ENCODE measurements around the gene CBX1. TPM values are rescaled to one million over a fixed set of nuclear protein-coding genes. Genes with fewer than 3 reads are reported as not detected.
A peak's percentile ranks its signal among the peaks of the same experiment; 100 is the strongest.

CBX1 gene
- 91.1 TPM for total RNA-seq (ENCODE audit: unreplicated experiment)
- long read RNA-seq, partial matches to known transcripts = 9 of 15 reads
- long read RNA-seq, other reads (novel, unspliced or antisense) = 2 of 15 reads

GRCh38 chr17:48101012-48101720, at the start of gene CBX1:
Gene CBX1, minus strand, starts transcription at chr17:48101478. Its CDS starts 24,474 bp downstream, at chr17:48077004.
- Mint-ChIP-seq H3K4me1 (ENCODE audit: unreplicated experiment) (peaks cover 3% of the 10 kb centered on the region), H3K27ac (ENCODE audit: unreplicated experiment) (peak within 1 kb of the TSS; percentile 80), H3K9me3 (ENCODE audit: unreplicated experiment) (no peaks in the 10 kb centered on the region), H3K4me3 (ENCODE audit: unreplicated experiment) (peak within 1 kb of the TSS; percentile 89), H3K36me3 (ENCODE audit: low read depth, unreplicated experiment) (peaks cover 4% of the 10 kb centered on the region), H3K27me3 (ENCODE audit: unreplicated experiment) (peaks cover 3% of the 10 kb centered on the region)
- TF ChIP-seq CTCF (IDR thresholded peaks at IDR 0.05; ENCODE audit: unreplicated experiment) = no peak
- DNase-seq (ENCODE audit: low spot score) = peak; percentile 91

- no peaks in the 10 kb centered on the region for H3K27me3 Mint-ChIP-seq (ENCODE audit: unreplicated experiment)
- no peaks in the 10 kb centered on the region for H3K9me3 Mint-ChIP-seq (ENCODE audit: unreplicated experiment)
- no peak for DNase-seq (ENCODE audit: low spot score)
- no peaks in the 10 kb centered on the region for H3K36me3 Mint-ChIP-seq (ENCODE audit: low read depth, unreplicated experiment)
- H3K4me1 Mint-ChIP-seq (ENCODE audit: unreplicated experiment) = no peaks in the 10 kb centered on the region
- no peak overlapping the region for H3K27ac Mint-ChIP-seq (ENCODE audit: unreplicated experiment)
- TF ChIP-seq CTCF (IDR thresholded peaks at IDR 0.05; ENCODE audit: unreplicated experiment) = no peak
- H3K4me3 Mint-ChIP-seq (ENCODE audit: unreplicated experiment) = no peak overlapping the region
These were observed 49.3 kb upstream of the CBX1 start for GRCh38 chr17:48150597-48151001.

- Mint-ChIP-seq H3K27me3 (ENCODE audit: unreplicated experiment) (no peaks in the 10 kb centered on the region), H3K27ac (ENCODE audit: unreplicated experiment) (no peak overlapping the region), H3K9me3 (ENCODE audit: unreplicated experiment) (no peaks in the 10 kb centered on the region), H3K36me3 (ENCODE audit: low read depth, unreplicated experiment) (no peaks in the 10 kb centered on the region), H3K4me1 (ENCODE audit: unreplicated experiment) (no peaks in the 10 kb centered on the region), H3K4me3 (ENCODE audit: unreplicated experiment) (no peak overlapping the region)
- no peak for DNase-seq (ENCODE audit: low spot score)
- no peak for TF ChIP-seq CTCF (IDR thresholded peaks at IDR 0.05; ENCODE audit: unreplicated experiment)
These were observed 48.6 kb upstream of the CBX1 start for GRCh38 chr17:48149787-48150463.

GRCh38 chr17:48148854-48149786, 47.8 kb upstream of the CBX1 start:
- H3K4me1 Mint-ChIP-seq (ENCODE audit: unreplicated experiment) = no peaks in the 10 kb centered on the region
- H3K4me3 Mint-ChIP-seq (ENCODE audit: unreplicated experiment) = no peak overlapping the region

More at GRCh38 chr17:48148854-48149786, 47.8 kb upstream of the CBX1 start:
- no peak overlapping the region for H3K27ac Mint-ChIP-seq (ENCODE audit: unreplicated experiment)
- no peak for TF ChIP-seq CTCF (IDR thresholded peaks at IDR 0.05; ENCODE audit: unreplicated experiment)
- DNase-seq (ENCODE audit: low spot score) = peak; percentile 16
- H3K36me3 Mint-ChIP-seq (ENCODE audit: low read depth, unreplicated experiment) = no peaks in the 10 kb centered on the region
- H3K27me3 Mint-ChIP-seq (ENCODE audit: unreplicated experiment) = no peaks in the 10 kb centered on the region
- H3K9me3 Mint-ChIP-seq (ENCODE audit: unreplicated experiment) = no peaks in the 10 kb centered on the region
